Esophagus muscularis mucosa (tissue), 3 donors: Measurements from ENCODE around the gene CD8B2.

Experiments
- EP300 ChIP-seq: sonication (generic); formaldehyde crosslinking; IDR thresholded peaks from one replicate; pipeline ENCODE4 v1.6.1; 2017; ENCODE audit warnings: antibody characterized with exemption
- POLR2AphosphoS5 ChIP-seq, 2 donors: sonication (generic); formaldehyde crosslinking; IDR thresholded peaks; one replicate each; pipeline ENCODE4 v1.6.1; 2017; ENCODE audit warnings: antibody characterized with exemption in 2 of 2

GRCh38 chr2:106536490-106536889 lies 49.3 kb downstream of the CD8B2 start:
- TF ChIP-seq POLR2AphosphoS5 (IDR thresholded peaks at IDR 0.05) (no peak), EP300 (no peak)
